ENCODE results near the gene CRMP1.

GRCh38 chr4:5900844-5901243, 8.0 kb upstream of the CRMP1 start:
- TF ChIP-seq CTCF (IDR thresholded peaks at IDR 0.05) (no peak), POLR2A (IDR thresholded peaks at IDR 0.05) (no peak)

All from stomach (tissue), 4 donors.